NCI-H345 (cell line): ENCODE measurements around the gene APP.

Experiments
- DNase-seq: peaks from one replicate; lab custom pipeline; 2025; lab: John Stamatoyannopoulos, UW

APP gene

DNA sequence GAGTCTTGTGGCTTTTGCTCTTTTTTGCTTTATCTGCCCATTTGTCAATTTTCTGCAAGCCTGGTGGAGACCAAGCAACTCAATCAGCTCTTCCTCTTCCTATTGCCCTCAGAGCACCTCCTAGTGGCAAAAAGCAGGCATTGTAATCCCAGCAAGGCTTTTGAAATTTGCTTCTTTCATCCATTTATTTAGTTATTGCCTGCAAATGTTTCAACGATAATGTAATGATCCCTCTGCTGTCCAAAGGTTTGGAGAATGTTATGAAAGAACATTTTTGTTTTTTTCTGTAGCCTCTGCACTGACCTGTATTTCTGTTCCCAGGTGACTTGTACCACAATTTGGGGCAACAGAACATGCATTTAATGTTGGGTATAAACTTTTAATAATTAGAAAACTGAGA, 308.0 kb downstream of the APP start:
- DNase-seq: peak; percentile 5

- no peak for DNase-seq
These were observed 308.5 kb downstream of the APP start for GRCh38 chr21:25862112-25862511.

- DNase-seq: no peak
These were observed 311.2 kb downstream of the APP start for GRCh38 chr21:25859235-25859929.

GRCh38 chr21:25858325-25858724, 312.2 kb downstream of the APP start:
- peak; percentile 47 for DNase-seq

DNA sequence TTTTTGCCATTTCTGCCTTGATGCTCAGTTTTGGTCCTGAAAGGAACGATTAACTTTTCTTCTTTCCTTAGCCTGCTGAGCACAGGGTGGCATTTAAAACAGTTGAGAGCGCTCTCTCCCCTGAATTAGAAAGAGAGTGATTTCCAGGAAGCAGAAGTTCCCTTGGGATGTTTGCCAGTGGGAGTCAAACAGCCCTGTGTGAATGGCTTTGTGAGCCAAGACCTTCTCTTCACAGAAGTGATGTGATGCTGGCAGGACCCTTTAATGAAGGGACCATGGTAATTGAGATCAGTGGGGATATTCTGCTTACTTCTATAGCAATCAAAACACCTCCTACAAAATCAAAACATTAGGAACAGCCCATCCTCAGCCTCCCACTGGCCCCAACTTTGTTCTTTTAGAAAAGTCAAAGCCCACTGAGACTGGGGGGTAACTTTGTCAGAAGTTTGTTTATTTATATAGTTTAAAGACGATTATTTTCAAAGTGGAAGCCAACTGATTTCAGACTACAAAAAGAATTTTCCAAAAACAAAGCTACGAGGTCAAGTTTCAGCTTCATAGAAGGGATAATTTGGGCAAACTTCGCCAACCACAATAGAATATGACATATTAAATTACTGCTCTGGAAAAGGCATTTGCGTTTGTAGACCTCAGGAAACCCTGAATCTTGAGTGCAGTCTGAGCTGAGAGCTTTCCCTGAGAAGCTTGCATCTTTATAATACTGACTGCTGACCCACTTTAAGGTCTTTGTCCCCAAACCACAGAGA, 313.1 kb downstream of the APP start:
- no peak for DNase-seq

- DNase-seq: no peak
These were observed 315.0 kb downstream of the APP start for GRCh38 chr21:25855576-25855975.

- DNase-seq: no peak
These were observed 320.3 kb downstream of the APP start for GRCh38 chr21:25850126-25850842.

- DNase-seq: no peak
These were observed 322.3 kb downstream of the APP start for GRCh38 chr21:25848309-25848708.

DNA sequence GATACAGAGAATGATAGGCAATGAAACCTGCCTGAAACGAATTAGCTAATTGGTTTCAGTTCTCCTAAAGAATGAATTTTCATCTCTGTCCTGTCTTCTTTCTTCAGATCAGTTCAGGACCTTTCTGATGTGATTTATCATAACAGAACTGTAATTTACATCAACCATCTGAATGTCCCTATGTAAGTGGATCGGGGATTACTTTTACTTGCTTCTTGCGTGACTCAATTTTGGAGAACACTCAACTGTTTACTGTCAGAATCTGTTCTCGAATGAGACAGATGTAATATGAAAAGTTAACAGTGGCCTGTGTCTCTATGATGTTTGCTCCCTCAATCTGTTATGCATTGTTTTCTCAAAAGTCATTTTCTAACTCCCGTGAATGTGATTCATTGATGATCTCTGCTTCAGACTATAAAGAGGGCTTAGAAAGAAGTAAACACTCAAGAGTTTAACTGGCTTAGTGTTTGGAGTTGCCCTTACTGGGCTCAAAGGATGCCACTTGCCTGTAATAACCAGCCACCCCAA, 324.8 kb downstream of the APP start:
- peak; percentile 8 for DNase-seq

GRCh38 chr21:25842925-25843324, 327.6 kb downstream of the APP start:
- no peak for DNase-seq

- peak; percentile 34 for DNase-seq
These were observed 331.8 kb downstream of the APP start for GRCh38 chr21:25838809-25839208.

- no peak for DNase-seq
These were observed 332.9 kb downstream of the APP start for GRCh38 chr21:25837533-25838265.

- DNase-seq: no peak
These were observed 334.2 kb downstream of the APP start for GRCh38 chr21:25836396-25836795.

- no peak for DNase-seq
These were observed 336.2 kb downstream of the APP start for GRCh38 chr21:25834381-25834780.

DNA sequence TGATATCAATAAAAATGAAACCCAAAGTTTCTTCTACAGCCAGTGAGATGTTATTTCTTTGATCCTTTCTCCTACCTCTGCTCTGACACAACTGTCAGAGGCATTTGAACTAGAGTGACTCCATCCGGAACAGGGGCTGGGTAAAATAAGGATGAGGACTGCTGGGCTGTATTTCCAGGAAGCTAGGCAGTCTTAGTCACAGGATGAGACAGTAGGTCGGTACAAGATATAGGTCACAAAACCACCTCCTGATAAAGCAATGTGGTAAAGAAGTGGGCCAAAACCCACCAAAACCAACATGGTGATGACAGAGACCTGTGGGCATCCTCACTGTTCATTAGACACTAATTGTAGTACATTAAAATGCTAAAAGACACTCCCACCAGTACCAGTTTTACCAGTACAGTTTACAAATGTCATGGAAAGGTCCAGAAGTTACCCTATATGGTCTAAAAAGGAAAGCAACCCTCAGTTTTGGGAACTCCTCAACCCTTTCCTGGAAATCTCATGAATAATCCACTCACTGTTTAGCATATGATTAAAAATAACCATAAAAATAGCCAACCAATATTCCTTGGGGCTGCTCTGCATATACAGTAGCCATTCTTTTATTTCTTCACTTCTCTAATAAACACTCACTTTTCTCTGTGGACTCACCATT, 339.1 kb downstream of the APP start:
- DNase-seq: no peak
